ENCODE results near the gene CCDC106.

The CCDC106 gene

GRCh38 chr19:55691561-55692481 lies 43.8 kb downstream of the CCDC106 start:
- H4K20me1 ChIP-seq (ENCODE audit: insufficient read depth, low read length): no peaks in the 10 kb centered on the region
- no peak overlapping the region for H3K27ac ChIP-seq (ENCODE audit: low read length)
- H3K9me2 ChIP-seq (replicated peaks; ENCODE audit: insufficient read depth, low read length): no peaks in the 10 kb centered on the region
- DNase-seq: no peak
- no peak overlapping the region for H3K4me3 ChIP-seq (ENCODE audit: low read length)
- H3K9ac ChIP-seq (ENCODE audit: low read length): no peak overlapping the region
- no peaks in the 10 kb centered on the region for H3K27me3 ChIP-seq (replicated peaks; ENCODE audit: insufficient read depth, low read length)
- H3K79me2 ChIP-seq (ENCODE audit: low read length): peaks cover 18% of the 10 kb centered on the region
- no peaks in the 10 kb centered on the region for H3K36me3 ChIP-seq (replicated peaks; ENCODE audit: insufficient read depth, low read length)
- TF ChIP-seq CTCF (IDR thresholded peaks at IDR 0.05; ENCODE audit: low read length) (no peak), EZH2 (optimal IDR thresholded peaks at IDR 0.05; ENCODE audit: low read depth, low read length) (no peak), EZH2phosphoT487 (IDR thresholded peaks at IDR 0.05; ENCODE audit: low read length) (no peak)
- no peak overlapping the region for H3K4me2 ChIP-seq (ENCODE audit: low read depth, low read length)
- H3K9me3 ChIP-seq (replicated peaks; ENCODE audit: insufficient read depth, low read length): no peaks in the 10 kb centered on the region
- no peak overlapping the region for H2AFZ ChIP-seq (ENCODE audit: low read length)
- H3F3A ChIP-seq (ENCODE audit: insufficient read depth, low read length): no peaks in the 10 kb centered on the region
- no peaks in the 10 kb centered on the region for H3K4me1 ChIP-seq (ENCODE audit: low read length)

GRCh38 chr19:55692681-55693081 lies 44.7 kb downstream of the CCDC106 start:
- Histone ChIP-seq H3K4me3 (ENCODE audit: low read length) (no peak overlapping the region), H3K79me2 (ENCODE audit: low read length) (peaks cover 10% of the 10 kb centered on the region), H3K9me3 (replicated peaks; ENCODE audit: insufficient read depth, low read length) (no peaks in the 10 kb centered on the region), H2AFZ (ENCODE audit: low read length) (no peak overlapping the region), H3K9ac (ENCODE audit: low read length) (no peak overlapping the region), H3K27ac (ENCODE audit: low read length) (no peak overlapping the region), H3K4me2 (ENCODE audit: low read depth, low read length) (no peak overlapping the region), H3K36me3 (replicated peaks; ENCODE audit: insufficient read depth, low read length) (no peaks in the 10 kb centered on the region), H3F3A (ENCODE audit: insufficient read depth, low read length) (no peaks in the 10 kb centered on the region), H4K20me1 (ENCODE audit: insufficient read depth, low read length) (no peaks in the 10 kb centered on the region), H3K9me2 (replicated peaks; ENCODE audit: insufficient read depth, low read length) (no peaks in the 10 kb centered on the region), H3K4me1 (ENCODE audit: low read length) (no peaks in the 10 kb centered on the region), H3K27me3 (replicated peaks; ENCODE audit: insufficient read depth, low read length) (no peaks in the 10 kb centered on the region)
- DNase-seq: no peak
- TF ChIP-seq CTCF (IDR thresholded peaks at IDR 0.05; ENCODE audit: low read length) (no peak), EZH2phosphoT487 (IDR thresholded peaks at IDR 0.05; ENCODE audit: low read length) (no peak), EZH2 (optimal IDR thresholded peaks at IDR 0.05; ENCODE audit: low read depth, low read length) (no peak)

GRCh38 chr19:55693336-55693974 lies 45.4 kb downstream of the CCDC106 start:
- no peaks in the 10 kb centered on the region for H3K36me3 ChIP-seq (replicated peaks; ENCODE audit: insufficient read depth, low read length)

More at GRCh38 chr19:55693336-55693974, 45.4 kb downstream of the CCDC106 start:
- Histone ChIP-seq H2AFZ (ENCODE audit: low read length) (no peak overlapping the region), H3K79me2 (ENCODE audit: low read length) (peaks cover 3% of the 10 kb centered on the region; the same call in 1 of the 2 replicates), H3K4me1 (ENCODE audit: low read length) (no peaks in the 10 kb centered on the region), H3K9me3 (replicated peaks; ENCODE audit: insufficient read depth, low read length) (no peaks in the 10 kb centered on the region), H3K27ac (ENCODE audit: low read length) (no peak overlapping the region), H3K9ac (ENCODE audit: low read length) (no peak overlapping the region), H3K9me2 (replicated peaks; ENCODE audit: insufficient read depth, low read length) (no peaks in the 10 kb centered on the region), H3K4me2 (ENCODE audit: low read depth, low read length) (no peak overlapping the region), H3F3A (ENCODE audit: insufficient read depth, low read length) (no peaks in the 10 kb centered on the region), H4K20me1 (ENCODE audit: insufficient read depth, low read length) (no peaks in the 10 kb centered on the region), H3K27me3 (replicated peaks; ENCODE audit: insufficient read depth, low read length) (no peaks in the 10 kb centered on the region), H3K4me3 (ENCODE audit: low read length) (no peak overlapping the region)
- no peak for TF ChIP-seq EZH2phosphoT487 (IDR thresholded peaks at IDR 0.05; ENCODE audit: low read length)
- no peak for TF ChIP-seq EZH2 (optimal IDR thresholded peaks at IDR 0.05; ENCODE audit: low read depth, low read length)
- TF ChIP-seq CTCF (IDR thresholded peaks at IDR 0.05; ENCODE audit: low read length): no peak
- no peak for DNase-seq

Data from MM.1S (cell line).